Stimulated activated naive CD4-positive, alpha-beta T cell (primary cell): ENCODE results near the gene CCDC50.

Experiments used
- DNase-seq, 6 experiments: peaks; one replicate each; lab custom pipeline; 2025; lab: John Stamatoyannopoulos, UW

Gene CCDC50

DNA sequence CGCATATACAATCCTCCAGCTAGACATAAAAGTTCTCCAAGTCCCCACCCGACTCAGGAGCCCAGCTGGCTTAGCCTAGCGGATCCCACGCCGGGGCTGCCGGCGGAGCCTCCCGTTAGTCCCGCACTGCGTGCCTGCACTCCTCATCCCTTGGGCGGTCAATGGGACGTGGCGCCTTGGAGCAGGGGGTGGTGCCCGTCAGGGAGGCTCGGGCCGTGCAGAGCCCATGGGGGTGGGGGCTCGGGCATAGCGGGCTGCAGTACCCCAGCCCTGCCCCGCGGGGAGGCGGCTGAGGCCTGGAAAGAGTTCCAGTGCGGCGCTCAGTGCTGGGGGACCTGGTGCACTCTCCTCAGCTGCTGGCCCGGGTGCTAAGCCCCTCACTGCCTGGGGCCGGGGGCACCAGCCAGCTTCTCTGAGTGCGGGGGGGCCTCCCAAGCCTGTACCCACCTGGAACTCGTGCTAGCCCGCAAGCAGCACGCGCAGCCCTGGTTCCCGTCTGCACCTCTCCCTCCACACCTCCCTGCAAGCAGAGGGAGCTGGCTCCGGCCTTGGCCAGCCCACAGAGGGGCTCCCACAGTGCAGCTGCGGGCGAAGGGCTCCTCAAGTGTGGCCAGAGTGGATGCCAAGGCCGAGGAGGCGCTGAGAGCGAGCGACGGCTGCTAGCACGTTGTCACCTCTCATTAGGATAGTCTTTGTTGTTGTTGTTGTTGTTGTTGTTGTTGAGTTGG, 12.2 kb upstream of the CCDC50 start:
- no peak for DNase-seq

- no peak for DNase-seq
Observed at GRCh38 chr3:191320316-191320715, 8.9 kb upstream of the CCDC50 start.

- DNase-seq: no peak
Observed at GRCh38 chr3:191321019-191321767, 8.0 kb upstream of the CCDC50 start.

DNA sequence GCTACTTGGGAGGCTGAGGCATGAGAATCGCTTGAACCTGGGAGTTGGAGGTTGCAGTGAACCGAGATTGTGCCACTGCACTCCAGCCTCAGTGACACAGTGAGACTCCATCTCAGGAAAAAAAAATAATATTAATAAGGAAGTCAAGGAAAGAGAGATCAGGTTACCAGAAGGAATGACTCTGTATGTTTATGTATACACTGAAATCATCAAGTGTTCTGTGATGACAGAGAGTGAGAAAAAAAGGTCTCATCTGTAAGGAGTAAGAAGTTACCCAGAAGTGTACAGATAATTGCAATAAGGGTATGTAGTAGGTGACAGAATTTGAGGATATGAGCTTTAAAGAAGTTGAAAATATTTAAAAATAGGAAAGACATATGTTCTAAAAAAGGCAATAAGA, 4.3 kb upstream of the CCDC50 start:
- DNase-seq: no peak

GRCh38 chr3:191327526-191327925, 1.7 kb upstream of the CCDC50 start:
- DNase-seq: no peak

- DNase-seq: no peak
Observed at GRCh38 chr3:191328383-191328961, 722 bp upstream of the CCDC50 start.

DNA sequence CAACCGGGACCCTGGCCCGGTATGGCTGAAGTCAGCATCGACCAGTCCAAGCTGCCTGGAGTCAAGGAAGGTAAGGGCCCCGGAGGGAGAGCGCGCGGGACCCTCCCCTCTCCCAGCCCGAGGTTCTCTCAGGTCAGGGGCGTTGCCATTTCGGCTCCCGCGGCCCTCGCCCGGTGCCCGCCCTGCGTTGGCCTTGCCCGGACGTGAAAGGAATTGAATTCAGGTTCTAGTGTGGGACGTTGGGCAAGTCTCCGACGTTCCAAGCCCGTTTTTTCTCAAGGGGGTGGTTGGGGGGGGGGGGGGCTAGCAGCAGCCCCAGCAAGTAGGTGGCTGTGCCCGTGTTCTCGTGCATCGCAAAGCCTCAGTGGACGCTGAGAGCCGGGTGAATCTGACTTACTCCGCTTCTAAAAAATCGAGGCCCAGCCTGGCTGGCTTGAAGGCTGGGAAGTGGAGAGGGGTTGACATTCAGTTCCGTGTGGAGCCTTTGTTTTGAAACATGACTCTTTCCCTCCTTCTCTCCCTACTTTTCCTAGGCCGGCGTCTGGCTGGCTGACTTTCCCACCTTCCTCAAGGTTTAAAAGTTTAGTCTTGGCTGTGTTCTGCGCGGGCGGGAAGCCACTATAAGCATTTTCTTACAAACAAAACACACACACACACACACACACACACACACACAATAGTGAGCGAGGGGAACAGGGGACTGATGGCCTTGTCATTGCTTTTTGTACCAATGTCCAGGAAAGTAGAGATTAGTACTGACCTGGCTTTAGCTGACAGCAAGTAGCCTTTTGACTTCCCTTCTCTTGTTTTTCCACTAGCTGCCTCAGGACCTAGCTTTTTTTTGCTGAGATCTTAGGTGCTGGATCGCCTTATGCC, 698 bp downstream of the CCDC50 start, which contains the start of gene UTS2B:
Gene UTS2B (minus strand): TSS at position 873 of the 876 bp plus-strand sequence. CDS start 48,337 bp downstream, outside the sequence.
- peak in 1 of 6 experiments; percentile 11 for DNase-seq

- peak in 1 of 6 experiments; percentile 1 for DNase-seq
Observed at GRCh38 chr3:191330530-191331048, 1.4 kb downstream of the CCDC50 start.

DNA sequence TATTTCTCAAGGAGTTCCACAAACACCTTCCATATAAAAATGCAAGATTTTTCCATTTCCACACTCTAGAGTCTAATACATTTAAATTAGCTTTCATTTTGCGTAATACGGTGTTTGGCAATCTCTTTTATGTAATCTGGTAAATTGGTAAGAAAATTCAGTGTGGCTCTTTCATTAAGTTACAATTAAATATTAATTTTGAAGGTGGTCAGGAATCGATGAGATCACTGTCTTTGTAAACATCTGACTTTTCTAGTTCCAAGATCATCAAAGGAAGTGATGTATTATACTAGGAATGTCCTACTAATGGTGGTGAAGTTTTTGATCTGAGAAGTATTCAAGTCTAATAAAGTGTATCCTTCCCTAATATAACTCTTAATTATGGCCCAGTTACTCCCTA, 2.2 kb downstream of the CCDC50 start:
- DNase-seq: no peak

- DNase-seq: no peak
Observed at GRCh38 chr3:191333298-191333880, 4.2 kb downstream of the CCDC50 start.

DNA sequence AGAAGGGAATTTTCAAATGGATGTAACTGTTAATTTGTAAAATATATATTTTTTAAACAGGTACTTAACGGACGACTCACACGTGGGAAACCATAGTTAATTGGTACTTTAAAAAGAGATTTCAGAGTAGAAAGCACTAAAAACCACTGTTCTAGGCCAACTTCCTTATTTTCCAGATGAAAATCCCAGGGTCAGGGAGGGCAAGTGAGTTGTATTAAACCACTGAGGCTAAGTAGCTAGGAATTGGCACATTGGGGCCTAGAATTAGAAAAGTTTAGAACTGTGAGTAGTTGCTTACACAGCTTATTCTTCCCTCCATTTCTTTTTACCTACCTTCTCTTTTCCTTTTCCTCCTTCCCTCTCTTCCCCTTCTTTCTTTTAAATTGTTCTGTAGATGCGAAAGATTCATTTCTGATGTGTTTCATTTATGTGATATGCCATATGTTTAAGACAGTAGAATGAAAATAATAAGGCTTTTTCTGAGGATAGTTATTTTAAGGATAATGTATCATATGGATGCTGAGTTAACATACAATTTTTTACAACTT, 5.2 kb downstream of the CCDC50 start:
- no peak for DNase-seq

- no peak for DNase-seq
Observed at GRCh38 chr3:191336833-191337232, 7.6 kb downstream of the CCDC50 start.

DNA sequence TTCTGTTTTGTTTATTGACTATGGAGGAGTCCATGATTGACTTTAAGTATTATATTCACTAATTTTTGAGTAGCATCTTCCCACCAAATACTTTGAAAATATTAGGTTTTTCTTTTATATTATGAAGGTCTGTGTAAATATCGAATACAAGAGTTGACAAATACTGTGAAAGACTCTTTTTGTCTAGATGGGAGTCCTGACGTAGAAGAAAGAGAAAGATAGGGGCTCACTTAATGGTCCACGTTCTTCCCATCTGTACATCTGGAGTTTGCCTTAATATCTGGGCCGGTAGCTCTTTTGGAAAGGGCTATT, 8.9 kb downstream of the CCDC50 start:
- DNase-seq: no peak

GRCh38 chr3:191339316-191339917, 10.2 kb downstream of the CCDC50 start:
- DNase-seq: no peak

GRCh38 chr3:191340351-191340750, 11.2 kb downstream of the CCDC50 start:
- DNase-seq: no peak

- DNase-seq: no peak
Observed at GRCh38 chr3:191340966-191341365, 11.8 kb downstream of the CCDC50 start.

DNA sequence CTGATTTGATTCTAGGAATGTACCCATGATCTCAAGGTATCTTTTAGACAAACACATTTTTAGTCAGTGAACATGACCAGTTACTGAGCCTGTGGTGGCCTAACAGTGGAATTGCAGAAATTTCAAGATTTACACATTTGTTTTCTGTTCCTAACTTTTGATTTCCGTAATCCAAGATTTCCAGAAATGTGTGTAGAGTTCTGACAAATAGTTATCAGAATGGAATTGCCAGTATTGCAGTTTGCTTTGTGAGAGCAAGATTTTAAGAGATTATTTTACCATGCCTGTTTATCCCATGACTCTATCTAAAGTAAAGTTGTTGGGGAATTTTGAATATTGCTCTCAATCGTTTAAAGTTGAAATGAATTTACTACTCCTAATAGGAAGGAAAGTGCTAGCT, 12.8 kb downstream of the CCDC50 start:
- no peak for DNase-seq

- DNase-seq: no peak
Observed at GRCh38 chr3:191342411-191342810, 13.2 kb downstream of the CCDC50 start.

DNA sequence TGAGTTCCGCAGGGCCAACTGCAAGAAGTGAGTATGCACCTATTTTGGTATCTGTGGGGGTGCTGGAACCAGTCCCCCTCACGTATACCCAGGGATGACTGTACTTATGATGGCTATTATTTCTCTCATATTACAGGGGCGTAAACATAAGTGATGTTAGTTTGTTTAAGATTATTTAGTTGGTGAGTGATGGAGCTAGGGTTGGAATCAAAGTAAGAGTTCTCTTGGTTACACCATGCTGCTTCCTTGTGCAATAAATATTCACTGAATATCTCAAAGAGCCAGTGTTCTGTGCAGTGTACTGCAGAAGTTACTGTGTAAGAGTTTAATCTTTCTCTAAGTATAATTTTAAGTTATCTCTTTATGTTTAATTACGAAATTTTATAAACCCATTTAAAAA, 13.9 kb downstream of the CCDC50 start:
- DNase-seq: no peak

GRCh38 chr3:191343913-191344312, 14.7 kb downstream of the CCDC50 start:
- no peak for DNase-seq

GRCh38 chr3:191345334-191345733, 16.1 kb downstream of the CCDC50 start:
- no peak for DNase-seq
